ENCODE data around the gene OXCT1.
"Not testable (repeated sequence)": the region's sequence is repeated elsewhere in the genome, so short reads cannot be mapped to it uniquely, and the experiment has no call there.

OXCT1 gene

GRCh38 chr5:41874512-41875060, 4.4 kb upstream of the OXCT1 start:
- no peak for DNase-seq (ENCODE audit: low spot score)

GRCh38 chr5:41871852-41872251, 1.6 kb upstream of the OXCT1 start:
- no peak for DNase-seq (ENCODE audit: low spot score)

GRCh38 chr5:41870627-41871048, 413 bp upstream of the OXCT1 start:
- no peak for DNase-seq (ENCODE audit: low spot score)

- DNase-seq (ENCODE audit: low spot score): peak; percentile 7
Observed at GRCh38 chr5:41869151-41869723, 988 bp downstream of the OXCT1 start.

GRCh38 chr5:41863871-41864486, 6.2 kb downstream of the OXCT1 start:
- DNase-seq (ENCODE audit: low spot score): no peak

GRCh38 chr5:41858890-41859289, 11.3 kb downstream of the OXCT1 start:
- DNase-seq (ENCODE audit: low spot score): no peak

GRCh38 chr5:41857989-41858388, 12.2 kb downstream of the OXCT1 start:
- no peak for DNase-seq (ENCODE audit: low spot score)

GRCh38 chr5:41856644-41857491, 13.4 kb downstream of the OXCT1 start:
- peak; percentile 73 for DNase-seq (ENCODE audit: low spot score)

GRCh38 chr5:41852293-41852692, 17.9 kb downstream of the OXCT1 start:
- DNase-seq (ENCODE audit: low spot score): no peak

GRCh38 chr5:41851116-41851515, 19.1 kb downstream of the OXCT1 start:
- no peak for DNase-seq (ENCODE audit: low spot score)

- DNase-seq (ENCODE audit: low spot score): no peak
Observed at GRCh38 chr5:41848983-41849382, 21.2 kb downstream of the OXCT1 start.

GRCh38 chr5:41845751-41846150, 24.5 kb downstream of the OXCT1 start:
- not testable (repeated sequence) for DNase-seq (ENCODE audit: low spot score)

- no peak for DNase-seq (ENCODE audit: low spot score)
Observed at GRCh38 chr5:41844502-41844901, 25.7 kb downstream of the OXCT1 start.

GRCh38 chr5:41843456-41844370, 26.5 kb downstream of the OXCT1 start:
- peak; percentile 66 for DNase-seq (ENCODE audit: low spot score)

- DNase-seq (ENCODE audit: low spot score): no peak
Observed at GRCh38 chr5:41842777-41843176, 27.4 kb downstream of the OXCT1 start.

- no peak for DNase-seq (ENCODE audit: low spot score)
Observed at GRCh38 chr5:41841325-41841724, 28.9 kb downstream of the OXCT1 start.

GRCh38 chr5:41840251-41840650, 30.0 kb downstream of the OXCT1 start:
- no peak for DNase-seq (ENCODE audit: low spot score)

GRCh38 chr5:41837793-41838192, 32.4 kb downstream of the OXCT1 start:
- no peak for DNase-seq (ENCODE audit: low spot score)

- DNase-seq (ENCODE audit: low spot score): peak; percentile 62
Observed at GRCh38 chr5:41835645-41836044, 34.6 kb downstream of the OXCT1 start.

GRCh38 chr5:41834506-41834905, 35.7 kb downstream of the OXCT1 start:
- no peak for DNase-seq (ENCODE audit: low spot score)

GRCh38 chr5:41832430-41832829, 37.8 kb downstream of the OXCT1 start:
- no peak for DNase-seq (ENCODE audit: low spot score)

GRCh38 chr5:41831155-41831554, 39.1 kb downstream of the OXCT1 start:
- DNase-seq (ENCODE audit: low spot score): no peak
